Muscle layer of colon (tissue), 2 donors: ENCODE results near the gene GNA14.

ENCODE experiments used
- H3K27ac ChIP-seq: one replicate; pipeline ENCODE4 v1.7.0; 2013; ENCODE audit warnings: low read depth, mild to moderate bottlenecking, low read length, moderate library complexity
- H3K27me3 ChIP-seq, 2 donors: one replicate each; pipeline ENCODE4 v1.7.0; 2013; ENCODE audit warnings: low read length in 2 of 2, mild to moderate bottlenecking in 2 of 2; ENCODE audit not compliant: insufficient read depth in 2 of 2, control insufficient read depth in 1 of 2
- H3K36me3 ChIP-seq: one replicate; pipeline ENCODE4 v1.7.0; 2013; ENCODE audit warnings: mild to moderate bottlenecking, low read length; ENCODE audit not compliant: insufficient read depth
- H3K4me1 ChIP-seq: one replicate; pipeline ENCODE4 v1.7.0; 2013; ENCODE audit warnings: mild to moderate bottlenecking, low read length; ENCODE audit not compliant: insufficient read depth
- H3K4me3 ChIP-seq, 2 donors: one replicate each; pipeline ENCODE4 v1.7.0; 2013; ENCODE audit warnings: low read length in 2 of 2, low read depth in 1 of 2, mild to moderate bottlenecking in 1 of 2, moderate library complexity in 1 of 2
- H3K9ac ChIP-seq: one replicate; pipeline ENCODE4 v1.7.0; 2013; ENCODE audit warnings: low read length
- H3K9me3 ChIP-seq: one replicate; pipeline ENCODE4 v1.7.0; 2013; ENCODE audit warnings: mild to moderate bottlenecking, low read length
- donor health status: abdominal sarcoma.
- donor health status: Adenocarcinoma of cecum.

Gene GNA14

DNA sequence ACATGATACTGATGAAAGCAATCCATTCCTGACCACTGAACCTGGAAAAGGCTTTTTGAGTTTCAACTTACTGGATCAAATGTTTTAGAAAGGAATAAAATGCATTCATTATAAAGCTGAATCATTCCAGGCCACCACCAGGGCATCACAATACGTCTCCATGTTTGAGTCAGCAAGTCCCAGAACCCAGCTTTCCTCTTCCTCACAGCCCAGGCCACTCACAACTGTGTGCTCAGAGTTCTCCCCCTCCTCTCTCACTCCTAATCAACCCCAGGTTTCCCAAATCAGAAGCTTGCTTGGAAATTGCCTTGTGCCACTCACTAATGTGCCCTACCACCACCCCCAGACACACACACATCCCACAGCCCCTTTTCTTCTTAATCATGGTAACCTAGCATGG is 91.7 kb downstream of the GNA14 start:
- Histone ChIP-seq H3K27me3 (no peaks in the 10 kb centered on the region), H3K9me3 (no peaks in the 10 kb centered on the region), H3K4me3 (no peak overlapping the region), H3K36me3 (no peaks in the 10 kb centered on the region), H3K4me1 (no peaks in the 10 kb centered on the region), H3K9ac (no peak overlapping the region), H3K27ac (no peak overlapping the region)

DNA sequence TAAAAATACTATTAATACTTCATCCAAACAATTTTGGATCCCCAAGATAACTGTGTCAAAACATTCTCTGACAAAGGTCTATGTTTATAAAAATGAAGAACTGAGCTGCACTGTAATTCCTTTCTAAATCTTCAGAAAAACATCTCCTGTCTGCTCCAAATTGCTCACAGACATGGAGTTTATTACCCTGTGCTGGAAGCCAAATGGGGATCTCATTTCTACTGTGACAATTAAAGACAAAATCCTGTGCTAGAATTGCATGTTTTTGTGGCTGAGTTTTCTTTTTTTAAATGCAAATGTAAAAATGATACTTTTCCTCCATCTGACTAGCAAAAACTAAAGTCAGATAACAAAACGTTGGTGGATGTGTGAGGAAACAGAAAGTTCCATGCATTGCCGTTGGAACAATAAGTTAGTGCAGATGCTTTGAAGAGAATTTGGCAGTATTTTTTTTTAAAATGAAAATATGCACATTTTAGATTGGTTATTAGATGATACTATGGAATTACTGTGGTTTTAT is 93.5 kb downstream of the GNA14 start:
- Histone ChIP-seq H3K27ac (no peak overlapping the region), H3K9ac (no peak overlapping the region), H3K4me1 (no peaks in the 10 kb centered on the region), H3K36me3 (no peaks in the 10 kb centered on the region), H3K27me3 (no peaks in the 10 kb centered on the region), H3K4me3 (no peak overlapping the region), H3K9me3 (no peaks in the 10 kb centered on the region)

DNA sequence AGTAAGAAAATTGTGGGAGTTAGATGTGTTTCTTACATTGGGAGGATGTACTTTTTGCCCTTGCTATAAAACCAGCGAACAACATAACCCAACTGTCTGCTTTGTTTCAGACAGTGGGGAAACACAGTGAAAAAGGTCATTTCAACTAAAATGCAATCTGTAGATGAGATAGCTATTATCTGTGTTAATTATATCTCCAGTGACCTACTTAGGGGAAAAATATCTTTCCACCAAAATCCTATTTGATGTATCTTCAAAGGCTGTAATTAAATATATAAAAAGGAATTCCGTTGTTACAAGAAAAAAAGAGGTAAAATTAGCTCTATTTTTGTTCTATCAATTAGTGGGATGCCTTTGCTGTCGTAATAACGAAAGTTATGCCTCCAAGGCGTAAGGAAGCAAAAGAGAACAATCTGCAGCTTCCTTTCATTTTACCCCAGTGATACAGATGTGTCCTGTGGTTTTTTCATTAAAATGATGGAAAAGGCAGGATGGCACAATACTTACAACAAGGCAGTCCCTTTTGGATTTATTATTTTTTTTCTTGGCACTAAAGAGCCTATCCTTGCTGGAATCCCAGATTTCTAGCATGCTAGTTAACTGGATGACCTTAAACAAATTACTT is 100.9 kb downstream of the GNA14 start:
- Histone ChIP-seq H3K27ac (no peak overlapping the region), H3K36me3 (no peaks in the 10 kb centered on the region), H3K4me1 (no peaks in the 10 kb centered on the region), H3K9ac (no peak overlapping the region), H3K4me3 (no peak overlapping the region), H3K9me3 (no peaks in the 10 kb centered on the region), H3K27me3 (no peaks in the 10 kb centered on the region)

DNA sequence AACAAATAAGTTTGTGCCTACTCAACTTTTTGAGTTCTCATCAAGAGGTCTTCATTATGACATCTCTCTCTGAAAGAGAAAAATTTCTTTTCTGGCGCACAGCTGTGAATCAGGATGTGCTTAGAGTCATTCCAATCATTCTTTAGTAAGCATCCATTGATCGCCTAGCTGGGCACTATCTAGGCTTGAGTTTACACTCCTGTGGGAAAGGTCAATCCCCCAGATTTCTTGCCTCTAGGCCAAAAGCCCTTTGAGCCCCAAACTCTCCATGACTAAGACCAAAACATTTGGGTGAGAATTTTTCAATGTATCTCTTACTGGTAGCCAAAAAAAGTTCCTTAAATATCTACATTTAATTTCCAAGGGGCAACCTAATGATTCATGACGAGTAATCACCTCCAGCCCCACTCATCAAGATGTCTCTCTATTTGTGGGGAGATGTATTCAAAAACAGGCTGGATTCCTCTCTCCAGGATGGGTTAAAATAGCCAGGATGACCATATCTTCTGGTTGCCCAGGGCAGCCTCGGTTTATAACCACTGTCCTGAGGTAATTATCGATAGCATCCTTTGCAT is 101.7 kb downstream of the GNA14 start:
- H3K36me3 ChIP-seq: no peaks in the 10 kb centered on the region
- H3K9ac ChIP-seq: no peak overlapping the region
- H3K27ac ChIP-seq: no peak overlapping the region
- H3K9me3 ChIP-seq: no peaks in the 10 kb centered on the region
- H3K27me3 ChIP-seq: no peaks in the 10 kb centered on the region
- no peak overlapping the region for H3K4me3 ChIP-seq
- H3K4me1 ChIP-seq: no peaks in the 10 kb centered on the region

DNA sequence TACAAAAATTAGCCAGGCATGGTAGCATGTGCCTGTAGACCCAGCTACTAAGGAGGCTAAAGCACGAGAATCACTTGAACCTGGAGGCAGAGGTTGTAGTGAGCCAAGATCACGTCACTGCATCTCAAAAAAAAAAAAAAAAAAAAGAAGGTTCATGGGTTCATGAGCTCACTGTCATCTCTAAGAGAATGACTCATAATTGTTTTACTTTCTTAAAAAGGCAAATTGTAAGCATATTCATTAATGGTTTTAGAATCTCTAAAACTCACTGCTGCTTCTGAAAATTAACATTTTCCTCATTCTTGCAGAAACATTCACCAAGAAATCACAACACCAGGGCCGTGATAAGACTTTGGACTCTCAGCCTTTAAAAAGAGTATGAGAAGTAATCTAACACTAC is 103.6 kb downstream of the GNA14 start:
- Histone ChIP-seq H3K27ac (no peak overlapping the region), H3K9me3 (peaks cover 3% of the 10 kb centered on the region), H3K9ac (no peak overlapping the region), H3K27me3 (no peaks in the 10 kb centered on the region), H3K4me3 (no peak overlapping the region), H3K4me1 (no peaks in the 10 kb centered on the region), H3K36me3 (no peaks in the 10 kb centered on the region)

- Histone ChIP-seq H3K27me3 (no peaks in the 10 kb centered on the region), H3K36me3 (no peaks in the 10 kb centered on the region), H3K9me3 (peaks cover 3% of the 10 kb centered on the region), H3K4me1 (no peaks in the 10 kb centered on the region), H3K27ac (no peak overlapping the region), H3K4me3 (no peak overlapping the region), H3K9ac (no peak overlapping the region)
Observed at GRCh38 chr9:77543131-77543822, 104.8 kb downstream of the GNA14 start.

- Histone ChIP-seq H3K4me3 (no peak overlapping the region), H3K4me1 (no peaks in the 10 kb centered on the region), H3K27me3 (no peaks in the 10 kb centered on the region), H3K9me3 (peaks cover 3% of the 10 kb centered on the region), H3K36me3 (no peaks in the 10 kb centered on the region), H3K9ac (no peak overlapping the region), H3K27ac (no peak overlapping the region)
Observed at GRCh38 chr9:77541600-77541999, 106.5 kb downstream of the GNA14 start.

DNA sequence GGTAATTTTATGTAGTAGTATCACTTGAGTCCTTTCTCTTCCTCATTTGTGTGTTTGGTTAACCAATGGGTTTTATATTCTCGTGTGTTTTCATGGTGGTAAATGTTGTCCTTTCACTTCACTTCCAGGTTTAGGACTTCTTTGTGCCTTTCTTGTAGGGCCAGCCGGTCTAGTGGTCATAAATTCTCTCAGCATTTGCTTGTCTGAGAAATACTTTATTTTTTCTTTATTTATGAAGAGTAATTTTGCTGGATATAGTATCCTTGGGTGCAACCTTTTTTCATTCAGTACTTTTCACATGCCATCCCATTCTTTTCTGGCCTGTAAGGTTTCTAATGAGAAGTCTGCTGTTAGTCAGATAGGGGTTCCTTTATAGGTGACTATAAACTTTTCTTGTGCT is 107.1 kb downstream of the GNA14 start:
- H3K9me3 ChIP-seq: peaks cover 3% of the 10 kb centered on the region
- no peak overlapping the region for H3K9ac ChIP-seq
- no peaks in the 10 kb centered on the region for H3K36me3 ChIP-seq
- no peaks in the 10 kb centered on the region for H3K4me1 ChIP-seq
- H3K27ac ChIP-seq: no peak overlapping the region
- no peaks in the 10 kb centered on the region for H3K27me3 ChIP-seq
- H3K4me3 ChIP-seq: no peak overlapping the region

GRCh38 chr9:77534376-77535057 is 113.6 kb downstream of the GNA14 start:
- Histone ChIP-seq H3K27ac (no peak overlapping the region), H3K4me1 (no peaks in the 10 kb centered on the region), H3K27me3 (no peaks in the 10 kb centered on the region), H3K36me3 (no peaks in the 10 kb centered on the region), H3K4me3 (no peak overlapping the region), H3K9me3 (no peaks in the 10 kb centered on the region), H3K9ac (no peak overlapping the region)

DNA sequence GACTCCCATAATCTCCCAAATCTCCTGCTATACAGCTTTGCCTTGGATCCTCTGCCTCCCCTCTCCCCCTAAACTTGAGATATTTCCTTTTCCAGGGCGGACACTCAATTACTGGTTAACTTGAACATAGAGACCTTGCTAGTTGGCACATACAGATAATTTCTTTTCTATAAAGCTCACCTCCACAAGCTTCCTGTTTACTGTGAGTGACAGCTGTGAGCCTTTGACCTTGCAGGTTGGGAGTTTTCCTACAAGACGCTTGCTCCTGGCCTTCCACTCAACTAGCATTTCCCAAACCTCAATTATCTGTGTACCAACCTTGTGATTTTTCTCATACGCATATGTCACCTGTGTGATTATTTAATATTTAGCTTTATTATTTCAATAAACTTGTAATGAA is 114.5 kb downstream of the GNA14 start:
- Histone ChIP-seq H3K27ac (no peak overlapping the region), H3K4me1 (no peaks in the 10 kb centered on the region), H3K27me3 (no peaks in the 10 kb centered on the region), H3K9me3 (no peaks in the 10 kb centered on the region), H3K4me3 (no peak overlapping the region), H3K36me3 (peaks cover 3% of the 10 kb centered on the region), H3K9ac (no peak overlapping the region)

GRCh38 chr9:77532607-77533006 is 115.5 kb downstream of the GNA14 start:
- no peak overlapping the region for H3K9ac ChIP-seq
- no peaks in the 10 kb centered on the region for H3K27me3 ChIP-seq
- H3K4me1 ChIP-seq: no peaks in the 10 kb centered on the region
- H3K27ac ChIP-seq: no peak overlapping the region
- H3K36me3 ChIP-seq: peaks cover 7% of the 10 kb centered on the region
- H3K4me3 ChIP-seq: no peak overlapping the region
- H3K9me3 ChIP-seq: no peaks in the 10 kb centered on the region
